Measurements from ENCODE around the gene SVBP.
A peak's percentile ranks its signal among the peaks of the same experiment; 100 is the strongest.

DNA sequence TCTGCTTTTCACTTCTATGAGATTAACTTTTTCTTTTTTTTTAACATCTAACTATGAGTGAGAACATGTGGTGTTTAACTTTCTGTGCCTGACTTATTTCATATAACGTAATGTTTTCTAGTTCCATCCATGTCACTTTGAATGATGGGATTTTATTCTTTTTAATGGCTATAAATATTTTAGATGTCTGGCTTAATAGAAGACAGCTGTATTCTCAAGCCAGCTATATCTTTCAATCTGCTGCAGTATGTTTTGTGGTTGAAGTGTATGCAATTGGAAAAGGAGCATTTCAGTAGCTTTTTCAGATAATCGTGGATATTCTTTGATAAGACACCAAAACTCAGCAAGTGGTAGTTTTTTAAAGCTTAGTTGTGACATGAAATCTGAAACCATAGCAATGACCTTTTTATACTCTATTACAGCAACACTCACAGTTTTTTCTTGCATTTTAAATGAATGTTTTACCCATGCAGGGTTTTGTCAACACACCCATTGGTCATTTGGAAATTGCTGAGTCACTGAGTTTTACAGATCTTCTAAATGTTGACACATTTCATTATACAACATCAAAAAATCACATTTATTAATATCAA lies 5.7 kb upstream of the SVBP start:
- TF ChIP-seq, protein P1, sequence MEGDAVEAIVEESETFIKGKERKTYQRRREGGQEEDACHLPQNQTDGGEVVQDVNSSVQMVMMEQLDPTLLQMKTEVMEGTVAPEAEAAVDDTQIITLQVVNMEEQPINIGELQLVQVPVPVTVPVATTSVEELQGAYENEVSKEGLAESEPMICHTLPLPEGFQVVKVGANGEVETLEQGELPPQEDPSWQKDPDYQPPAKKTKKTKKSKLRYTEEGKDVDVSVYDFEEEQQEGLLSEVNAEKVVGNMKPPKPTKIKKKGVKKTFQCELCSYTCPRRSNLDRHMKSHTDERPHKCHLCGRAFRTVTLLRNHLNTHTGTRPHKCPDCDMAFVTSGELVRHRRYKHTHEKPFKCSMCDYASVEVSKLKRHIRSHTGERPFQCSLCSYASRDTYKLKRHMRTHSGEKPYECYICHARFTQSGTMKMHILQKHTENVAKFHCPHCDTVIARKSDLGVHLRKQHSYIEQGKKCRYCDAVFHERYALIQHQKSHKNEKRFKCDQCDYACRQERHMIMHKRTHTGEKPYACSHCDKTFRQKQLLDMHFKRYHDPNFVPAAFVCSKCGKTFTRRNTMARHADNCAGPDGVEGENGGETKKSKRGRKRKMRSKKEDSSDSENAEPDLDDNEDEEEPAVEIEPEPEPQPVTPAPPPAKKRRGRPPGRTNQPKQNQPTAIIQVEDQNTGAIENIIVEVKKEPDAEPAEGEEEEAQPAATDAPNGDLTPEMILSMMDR (IDR thresholded peaks at IDR 0.05) = no peak
- TF ChIP-seq MAFK (IDR thresholded peaks at IDR 0.05; ENCODE audit: partially characterized antibody) = peak; percentile 98
- no peak for TF ChIP-seq EP300 (IDR thresholded peaks at IDR 0.05)
- TF ChIP-seq CBX2 (IDR thresholded peaks at IDR 0.05; ENCODE audit: borderline replicate concordance, low read depth) = no peak

Data from A549 (cell line).